HEK293 (cell line): ENCODE measurements around the gene NME3.

Source experiments
- EGR2 ChIP-seq: fragments of 450-650 bp; formaldehyde crosslinking; IDR thresholded peaks from 2 replicates; pipeline ENCODE4 v1.5.1; 2016; ENCODE audit warnings: low read depth, missing biosample characterization, missing genetic modification characterization
- KLF10 ChIP-seq: fragments of 450-650 bp; IDR thresholded peaks from 2 replicates; pipeline ENCODE4 v1.5.1; 2018; ENCODE audit warnings: missing biosample characterization, mild to moderate bottlenecking, missing genetic modification characterization
- MYNN ChIP-seq: fragments of 450-650 bp; formaldehyde crosslinking; IDR thresholded peaks from 2 replicates; pipeline ENCODE4 v1.5.1; 2016; ENCODE audit warnings: missing biosample characterization, missing genetic modification characterization, borderline replicate concordance
- OSR2 ChIP-seq: fragments of 450-650 bp; formaldehyde crosslinking; IDR thresholded peaks from 2 replicates; pipeline ENCODE4 v1.5.1; 2016; ENCODE audit warnings: missing biosample characterization, missing genetic modification characterization
- PRDM1 ChIP-seq: fragments of 450-650 bp; formaldehyde crosslinking; IDR thresholded peaks from 2 replicates; pipeline ENCODE4; 2016; ENCODE audit warnings: missing biosample characterization, missing genetic modification characterization
- ZFHX2 ChIP-seq: fragments of 450-650 bp; formaldehyde crosslinking; conservative IDR thresholded peaks from 2 replicates; pipeline ENCODE4 v1.5.1; 2016; ENCODE audit warnings: missing biosample characterization, missing genetic modification characterization
- ZNF121 ChIP-seq: fragments of 450-650 bp; formaldehyde crosslinking; IDR thresholded peaks from 2 replicates; pipeline ENCODE4 v1.5.1; 2016; ENCODE audit warnings: missing biosample characterization, missing genetic modification characterization
- ZNF133 ChIP-seq: fragments of 450-650 bp; formaldehyde crosslinking; IDR thresholded peaks from 2 replicates; pipeline ENCODE4 v1.5.1; 2016; ENCODE audit warnings: missing biosample characterization, missing genetic modification characterization
- ZNF174 ChIP-seq: fragments of 450-650 bp; formaldehyde crosslinking; IDR thresholded peaks from 2 replicates; pipeline ENCODE4 v1.5.0; 2017; ENCODE audit warnings: missing biosample characterization, mild to moderate bottlenecking, missing genetic modification characterization
- ZNF221 ChIP-seq: fragments of 450-650 bp; formaldehyde crosslinking; IDR thresholded peaks from 2 replicates; pipeline ENCODE4 v1.5.1; 2017; ENCODE audit warnings: missing biosample characterization, missing genetic modification characterization, borderline replicate concordance
- ZNF341 ChIP-seq: fragments of 450-650 bp; formaldehyde crosslinking; IDR thresholded peaks from 2 replicates; pipeline ENCODE4; 2016; ENCODE audit warnings: low read depth, missing biosample characterization, missing genetic modification characterization
- ZNF404 ChIP-seq: fragments of 450-650 bp; formaldehyde crosslinking; IDR thresholded peaks from 2 replicates; pipeline ENCODE4 v1.5.1; 2017; ENCODE audit warnings: missing biosample characterization, missing genetic modification characterization
- ZNF423 ChIP-seq: fragments of 450-650 bp; formaldehyde crosslinking; IDR thresholded peaks from 2 replicates; pipeline ENCODE4 v1.5.1; 2016; ENCODE audit warnings: missing biosample characterization, missing genetic modification characterization
- ZNF473 ChIP-seq: fragments of 450-650 bp; formaldehyde crosslinking; IDR thresholded peaks from 2 replicates; pipeline ENCODE4 v1.5.1; 2017; ENCODE audit warnings: missing biosample characterization, missing genetic modification characterization
- ZNF530 ChIP-seq: fragments of 450-650 bp; formaldehyde crosslinking; IDR thresholded peaks from 2 replicates; pipeline ENCODE4 v1.5.1; 2016; ENCODE audit warnings: low read depth, missing biosample characterization, missing genetic modification characterization
- ZNF621 ChIP-seq: fragments of 450-650 bp; formaldehyde crosslinking; IDR thresholded peaks from 2 replicates; pipeline ENCODE4 v1.5.1; 2017; ENCODE audit warnings: missing biosample characterization, missing genetic modification characterization
- ZNF624 ChIP-seq: fragments of 450-650 bp; formaldehyde crosslinking; IDR thresholded peaks from 2 replicates; pipeline ENCODE4 v1.5.1; 2017; ENCODE audit warnings: missing biosample characterization, missing genetic modification characterization
- ZNF670 ChIP-seq: fragments of 450-650 bp; formaldehyde crosslinking; IDR thresholded peaks from 2 replicates; pipeline ENCODE4 v1.5.1; 2016; ENCODE audit warnings: missing biosample characterization, missing genetic modification characterization, low read depth
- ZNF677 ChIP-seq: fragments of 450-650 bp; IDR thresholded peaks from 2 replicates; pipeline ENCODE4 v1.5.0; 2018; ENCODE audit warnings: missing biosample characterization, mild to moderate bottlenecking, missing genetic modification characterization, moderate library complexity
- ZSCAN16 ChIP-seq: fragments of 450-650 bp; formaldehyde crosslinking; IDR thresholded peaks from 2 replicates; pipeline ENCODE4 v1.5.1; 2016; ENCODE audit warnings: missing biosample characterization, missing genetic modification characterization
- TF ChIP-seq, protein P1 (sequence below): fragments of 450-650 bp; formaldehyde crosslinking; IDR thresholded peaks from 2 replicates; pipeline ENCODE4 v1.5.1; 2016; ENCODE audit warnings: missing biosample characterization, missing genetic modification characterization, low read depth
- TF ChIP-seq, protein P2 (sequence below): fragments of 450-650 bp; formaldehyde crosslinking; IDR thresholded peaks from 2 replicates; pipeline ENCODE4 v1.5.1; 2016; ENCODE audit warnings: missing biosample characterization, missing genetic modification characterization
- TF ChIP-seq, protein P3 (sequence below): fragments of 450-650 bp; formaldehyde crosslinking; IDR thresholded peaks from 2 replicates; pipeline ENCODE4 v1.5.1; 2016; ENCODE audit warnings: missing biosample characterization, missing genetic modification characterization
- TF ChIP-seq, protein P4 (sequence below): fragments of 450-650 bp; formaldehyde crosslinking; IDR thresholded peaks from 2 replicates; pipeline ENCODE4 v1.5.1; 2016; ENCODE audit warnings: missing biosample characterization, missing genetic modification characterization
- TF ChIP-seq, protein P5 (sequence below): fragments of 450-650 bp; formaldehyde crosslinking; IDR thresholded peaks from 2 replicates; pipeline ENCODE4 v1.5.1; 2016; ENCODE audit warnings: missing biosample characterization, missing genetic modification characterization
- TF ChIP-seq, protein P6 (sequence below): fragments of 450-650 bp; IDR thresholded peaks from 2 replicates; pipeline ENCODE4 v1.5.1; 2018; ENCODE audit warnings: missing biosample characterization, mild to moderate bottlenecking, missing genetic modification characterization

NME3 gene

DNA sequence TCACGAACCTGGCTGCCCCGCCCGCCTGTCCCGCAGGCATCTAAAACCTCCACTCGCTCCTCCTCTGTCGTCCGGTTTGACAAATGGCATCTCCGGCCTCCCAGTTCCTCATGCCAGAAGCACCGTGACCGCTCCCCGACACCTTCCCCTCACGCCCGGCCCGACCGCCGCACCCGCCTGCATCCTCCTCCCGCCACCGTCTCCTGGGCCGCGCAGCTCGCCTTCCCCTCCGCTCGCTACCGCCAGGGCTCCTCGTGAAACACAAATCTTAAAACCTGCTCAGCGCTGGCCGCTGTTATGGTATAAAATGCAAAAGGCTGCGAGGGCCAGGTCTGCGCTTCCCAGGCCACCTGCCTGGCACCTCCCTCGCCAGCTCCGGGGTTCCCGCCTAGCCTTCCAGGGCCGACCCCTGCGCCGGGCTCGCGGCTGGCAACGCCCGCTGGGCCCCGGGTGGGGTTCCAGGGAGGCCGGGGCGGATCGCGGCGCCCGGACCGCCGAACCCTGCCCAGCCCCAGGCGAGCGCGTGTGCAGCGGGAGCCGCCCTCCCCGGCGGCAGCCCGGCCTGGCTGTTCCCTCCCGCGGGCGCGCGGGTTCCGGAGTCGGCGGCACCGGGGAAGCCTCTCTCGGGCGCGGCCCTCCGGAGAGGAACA is 10.5 kb upstream of the NME3 start (continued):
- TF ChIP-seq ZNF473 (no peak), ZFHX2 (tag by site-specific recombination) (no peak), OSR2 (no peak), PRDM1 (tag by site-specific recombination) (no peak), EGR2 (tag by site-specific recombination) (no peak), ZSCAN16 (no peak), KLF10 (no peak), ZNF404 (tag by site-specific recombination) (no peak), ZNF670 (tag by site-specific recombination) (no peak), ZNF530 (no peak), ZNF677 (tag by site-specific recombination) (peak; percentile 45; the same call in 1 of the 2 replicates), ZNF341 (tag by site-specific recombination) (peak; percentile 55; the same call in 1 of the 2 replicates), ZNF174 (tag by site-specific recombination) (no peak), ZNF221 (0 out of 2 replicates have a peak, but pooled peaks have one; percentile 61), ZNF621 (tag by site-specific recombination) (no peak), ZNF423 (tag by site-specific recombination) (no peak), MYNN (tag by site-specific recombination) (no peak), ZNF121 (no peak), ZNF133 (tag by site-specific recombination) (no peak), ZNF624 (tag by site-specific recombination) (no peak)
- TF ChIP-seq, protein P1, sequence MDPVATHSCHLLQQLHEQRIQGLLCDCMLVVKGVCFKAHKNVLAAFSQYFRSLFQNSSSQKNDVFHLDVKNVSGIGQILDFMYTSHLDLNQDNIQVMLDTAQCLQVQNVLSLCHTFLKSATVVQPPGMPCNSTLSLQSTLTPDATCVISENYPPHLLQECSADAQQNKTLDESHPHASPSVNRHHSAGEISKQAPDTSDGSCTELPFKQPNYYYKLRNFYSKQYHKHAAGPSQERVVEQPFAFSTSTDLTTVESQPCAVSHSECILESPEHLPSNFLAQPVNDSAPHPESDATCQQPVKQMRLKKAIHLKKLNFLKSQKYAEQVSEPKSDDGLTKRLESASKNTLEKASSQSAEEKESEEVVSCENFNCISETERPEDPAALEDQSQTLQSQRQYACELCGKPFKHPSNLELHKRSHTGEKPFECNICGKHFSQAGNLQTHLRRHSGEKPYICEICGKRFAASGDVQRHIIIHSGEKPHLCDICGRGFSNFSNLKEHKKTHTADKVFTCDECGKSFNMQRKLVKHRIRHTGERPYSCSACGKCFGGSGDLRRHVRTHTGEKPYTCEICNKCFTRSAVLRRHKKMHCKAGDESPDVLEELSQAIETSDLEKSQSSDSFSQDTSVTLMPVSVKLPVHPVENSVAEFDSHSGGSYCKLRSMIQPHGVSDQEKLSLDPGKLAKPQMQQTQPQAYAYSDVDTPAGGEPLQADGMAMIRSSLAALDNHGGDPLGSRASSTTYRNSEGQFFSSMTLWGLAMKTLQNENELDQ = no peak
- TF ChIP-seq, protein P2, sequence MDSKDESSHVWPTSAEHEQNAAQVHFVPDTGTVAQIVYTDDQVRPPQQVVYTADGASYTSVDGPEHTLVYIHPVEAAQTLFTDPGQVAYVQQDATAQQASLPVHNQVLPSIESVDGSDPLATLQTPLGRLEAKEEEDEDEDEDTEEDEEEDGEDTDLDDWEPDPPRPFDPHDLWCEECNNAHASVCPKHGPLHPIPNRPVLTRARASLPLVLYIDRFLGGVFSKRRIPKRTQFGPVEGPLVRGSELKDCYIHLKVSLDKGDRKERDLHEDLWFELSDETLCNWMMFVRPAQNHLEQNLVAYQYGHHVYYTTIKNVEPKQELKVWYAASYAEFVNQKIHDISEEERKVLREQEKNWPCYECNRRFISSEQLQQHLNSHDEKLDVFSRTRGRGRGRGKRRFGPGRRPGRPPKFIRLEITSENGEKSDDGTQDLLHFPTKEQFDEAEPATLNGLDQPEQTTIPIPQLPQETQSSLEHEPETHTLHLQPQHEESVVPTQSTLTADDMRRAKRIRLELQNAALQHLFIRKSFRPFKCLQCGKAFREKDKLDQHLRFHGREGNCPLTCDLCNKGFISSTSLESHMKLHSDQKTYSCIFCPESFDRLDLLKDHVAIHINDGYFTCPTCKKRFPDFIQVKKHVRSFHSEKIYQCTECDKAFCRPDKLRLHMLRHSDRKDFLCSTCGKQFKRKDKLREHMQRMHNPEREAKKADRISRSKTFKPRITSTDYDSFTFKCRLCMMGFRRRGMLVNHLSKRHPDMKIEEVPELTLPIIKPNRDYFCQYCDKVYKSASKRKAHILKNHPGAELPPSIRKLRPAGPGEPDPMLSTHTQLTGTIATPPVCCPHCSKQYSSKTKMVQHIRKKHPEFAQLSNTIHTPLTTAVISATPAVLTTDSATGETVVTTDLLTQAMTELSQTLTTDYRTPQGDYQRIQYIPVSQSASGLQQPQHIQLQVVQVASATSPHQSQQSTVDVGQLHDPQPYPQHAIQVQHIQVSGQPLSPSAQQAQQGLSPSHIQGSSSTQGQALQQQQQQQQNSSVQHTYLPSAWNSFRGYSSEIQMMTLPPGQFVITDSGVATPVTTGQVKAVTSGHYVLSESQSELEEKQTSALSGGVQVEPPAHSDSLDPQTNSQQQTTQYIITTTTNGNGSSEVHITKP = no peak
- TF ChIP-seq, protein P3, sequence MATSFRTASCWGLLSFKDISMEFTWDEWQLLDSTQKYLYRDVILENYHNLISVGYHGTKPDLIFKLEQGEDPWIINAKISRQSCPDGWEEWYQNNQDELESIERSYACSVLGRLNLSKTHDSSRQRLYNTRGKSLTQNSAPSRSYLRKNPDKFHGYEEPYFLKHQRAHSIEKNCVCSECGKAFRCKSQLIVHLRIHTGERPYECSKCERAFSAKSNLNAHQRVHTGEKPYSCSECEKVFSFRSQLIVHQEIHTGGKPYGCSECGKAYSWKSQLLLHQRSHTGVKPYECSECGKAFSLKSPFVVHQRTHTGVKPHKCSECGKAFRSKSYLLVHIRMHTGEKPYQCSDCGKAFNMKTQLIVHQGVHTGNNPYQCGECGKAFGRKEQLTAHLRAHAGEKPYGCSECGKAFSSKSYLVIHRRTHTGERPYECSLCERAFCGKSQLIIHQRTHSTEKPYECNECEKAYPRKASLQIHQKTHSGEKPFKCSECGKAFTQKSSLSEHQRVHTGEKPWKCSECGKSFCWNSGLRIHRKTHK (tag by site-specific recombination) = no peak
- TF ChIP-seq, protein P4, sequence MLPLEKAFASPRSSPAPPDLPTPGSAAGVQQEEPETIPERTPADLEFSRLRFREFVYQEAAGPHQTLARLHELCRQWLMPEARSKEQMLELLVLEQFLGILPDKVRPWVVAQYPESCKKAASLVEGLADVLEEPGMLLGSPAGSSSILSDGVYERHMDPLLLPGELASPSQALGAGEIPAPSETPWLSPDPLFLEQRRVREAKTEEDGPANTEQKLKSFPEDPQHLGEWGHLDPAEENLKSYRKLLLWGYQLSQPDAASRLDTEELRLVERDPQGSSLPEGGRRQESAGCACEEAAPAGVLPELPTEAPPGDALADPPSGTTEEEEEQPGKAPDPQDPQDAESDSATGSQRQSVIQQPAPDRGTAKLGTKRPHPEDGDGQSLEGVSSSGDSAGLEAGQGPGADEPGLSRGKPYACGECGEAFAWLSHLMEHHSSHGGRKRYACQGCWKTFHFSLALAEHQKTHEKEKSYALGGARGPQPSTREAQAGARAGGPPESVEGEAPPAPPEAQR = no peak
- TF ChIP-seq, protein P5, sequence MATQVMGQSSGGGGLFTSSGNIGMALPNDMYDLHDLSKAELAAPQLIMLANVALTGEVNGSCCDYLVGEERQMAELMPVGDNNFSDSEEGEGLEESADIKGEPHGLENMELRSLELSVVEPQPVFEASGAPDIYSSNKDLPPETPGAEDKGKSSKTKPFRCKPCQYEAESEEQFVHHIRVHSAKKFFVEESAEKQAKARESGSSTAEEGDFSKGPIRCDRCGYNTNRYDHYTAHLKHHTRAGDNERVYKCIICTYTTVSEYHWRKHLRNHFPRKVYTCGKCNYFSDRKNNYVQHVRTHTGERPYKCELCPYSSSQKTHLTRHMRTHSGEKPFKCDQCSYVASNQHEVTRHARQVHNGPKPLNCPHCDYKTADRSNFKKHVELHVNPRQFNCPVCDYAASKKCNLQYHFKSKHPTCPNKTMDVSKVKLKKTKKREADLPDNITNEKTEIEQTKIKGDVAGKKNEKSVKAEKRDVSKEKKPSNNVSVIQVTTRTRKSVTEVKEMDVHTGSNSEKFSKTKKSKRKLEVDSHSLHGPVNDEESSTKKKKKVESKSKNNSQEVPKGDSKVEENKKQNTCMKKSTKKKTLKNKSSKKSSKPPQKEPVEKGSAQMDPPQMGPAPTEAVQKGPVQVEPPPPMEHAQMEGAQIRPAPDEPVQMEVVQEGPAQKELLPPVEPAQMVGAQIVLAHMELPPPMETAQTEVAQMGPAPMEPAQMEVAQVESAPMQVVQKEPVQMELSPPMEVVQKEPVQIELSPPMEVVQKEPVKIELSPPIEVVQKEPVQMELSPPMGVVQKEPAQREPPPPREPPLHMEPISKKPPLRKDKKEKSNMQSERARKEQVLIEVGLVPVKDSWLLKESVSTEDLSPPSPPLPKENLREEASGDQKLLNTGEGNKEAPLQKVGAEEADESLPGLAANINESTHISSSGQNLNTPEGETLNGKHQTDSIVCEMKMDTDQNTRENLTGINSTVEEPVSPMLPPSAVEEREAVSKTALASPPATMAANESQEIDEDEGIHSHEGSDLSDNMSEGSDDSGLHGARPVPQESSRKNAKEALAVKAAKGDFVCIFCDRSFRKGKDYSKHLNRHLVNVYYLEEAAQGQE (tag by site-specific recombination) = no peak
- TF ChIP-seq, protein P6, sequence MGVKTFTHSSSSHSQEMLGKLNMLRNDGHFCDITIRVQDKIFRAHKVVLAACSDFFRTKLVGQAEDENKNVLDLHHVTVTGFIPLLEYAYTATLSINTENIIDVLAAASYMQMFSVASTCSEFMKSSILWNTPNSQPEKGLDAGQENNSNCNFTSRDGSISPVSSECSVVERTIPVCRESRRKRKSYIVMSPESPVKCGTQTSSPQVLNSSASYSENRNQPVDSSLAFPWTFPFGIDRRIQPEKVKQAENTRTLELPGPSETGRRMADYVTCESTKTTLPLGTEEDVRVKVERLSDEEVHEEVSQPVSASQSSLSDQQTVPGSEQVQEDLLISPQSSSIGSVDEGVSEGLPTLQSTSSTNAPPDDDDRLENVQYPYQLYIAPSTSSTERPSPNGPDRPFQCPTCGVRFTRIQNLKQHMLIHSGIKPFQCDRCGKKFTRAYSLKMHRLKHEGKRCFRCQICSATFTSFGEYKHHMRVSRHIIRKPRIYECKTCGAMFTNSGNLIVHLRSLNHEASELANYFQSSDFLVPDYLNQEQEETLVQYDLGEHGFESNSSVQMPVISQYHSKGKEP = 0 out of 2 replicates have a peak, but pooled peaks have one; percentile 17
